HEK293 (cell line): ENCODE data around the gene TRIM13.

Experiments used
- GFI1B ChIP-seq: fragments of 450-650 bp; formaldehyde crosslinking; IDR thresholded peaks from 2 replicates; pipeline ENCODE4 v1.5.1; 2016; ENCODE audit warnings: missing biosample characterization, missing genetic modification characterization
- GLI4 ChIP-seq: fragments of 450-650 bp; formaldehyde crosslinking; IDR thresholded peaks from 2 replicates; pipeline ENCODE4 v1.5.1; 2016; ENCODE audit warnings: missing biosample characterization, missing genetic modification characterization
- KLF17 ChIP-seq: fragments of 450-650 bp; formaldehyde crosslinking; IDR thresholded peaks from 2 replicates; pipeline ENCODE4 v1.5.1; 2016; ENCODE audit warnings: missing biosample characterization, missing genetic modification characterization
- OSR2 ChIP-seq: fragments of 450-650 bp; formaldehyde crosslinking; IDR thresholded peaks from 2 replicates; pipeline ENCODE4 v1.5.1; 2016; ENCODE audit warnings: missing biosample characterization, missing genetic modification characterization
- PATZ1 ChIP-seq: fragments of 450-650 bp; formaldehyde crosslinking; IDR thresholded peaks from 2 replicates; pipeline ENCODE4 v1.5.1; 2016; ENCODE audit warnings: missing biosample characterization, missing genetic modification characterization
- REPIN1 ChIP-seq: fragments of 450-650 bp; formaldehyde crosslinking; IDR thresholded peaks from 2 replicates; pipeline ENCODE4 v1.5.1; 2017; ENCODE audit warnings: missing biosample characterization, missing genetic modification characterization, low read depth
- SCRT1 ChIP-seq: fragments of 450-650 bp; formaldehyde crosslinking; IDR thresholded peaks from 2 replicates; pipeline ENCODE4 v1.5.1; 2016; ENCODE audit warnings: missing biosample characterization, missing genetic modification characterization, borderline replicate concordance
- TRIM28 ChIP-seq: IDR thresholded peaks from 2 replicates; pipeline ENCODE4 v1.6.1; 2011; ENCODE audit warnings: low read length, control low read depth, borderline replicate concordance
- WT1 ChIP-seq: fragments of 450-650 bp; formaldehyde crosslinking; IDR thresholded peaks from 2 replicates; pipeline ENCODE4 v1.5.1; 2016; ENCODE audit warnings: missing biosample characterization, missing genetic modification characterization
- YY2 ChIP-seq: fragments of 450-650 bp; formaldehyde crosslinking; IDR thresholded peaks from 2 replicates; pipeline ENCODE4 v1.5.1; 2016; ENCODE audit warnings: missing biosample characterization, missing genetic modification characterization
- ZBTB10 ChIP-seq: fragments of 450-650 bp; formaldehyde crosslinking; IDR thresholded peaks from 2 replicates; pipeline ENCODE4 v1.5.1; 2016; ENCODE audit warnings: missing biosample characterization, missing genetic modification characterization
- ZBTB20 ChIP-seq: fragments of 450-650 bp; formaldehyde crosslinking; IDR thresholded peaks from 2 replicates; pipeline ENCODE4 v1.5.1; 2016; ENCODE audit warnings: missing biosample characterization, missing genetic modification characterization
- ZBTB7A ChIP-seq: fragments of 450-650 bp; formaldehyde crosslinking; IDR thresholded peaks from 2 replicates; pipeline ENCODE4 v1.5.1; 2016; ENCODE audit warnings: low read depth, missing biosample characterization, missing genetic modification characterization
- ZNF10 ChIP-seq: fragments of 450-650 bp; formaldehyde crosslinking; IDR thresholded peaks from 2 replicates; pipeline ENCODE4 v1.5.1; 2017; ENCODE audit warnings: missing biosample characterization, missing genetic modification characterization
- ZNF2 ChIP-seq: fragments of 450-650 bp; formaldehyde crosslinking; IDR thresholded peaks from 2 replicates; pipeline ENCODE4 v1.5.1; 2016; ENCODE audit warnings: missing biosample characterization, missing genetic modification characterization
- ZNF292 ChIP-seq: fragments of 450-650 bp; formaldehyde crosslinking; IDR thresholded peaks from 2 replicates; pipeline ENCODE4 v1.5.1; 2016; ENCODE audit warnings: low read depth, missing biosample characterization, missing genetic modification characterization, borderline replicate concordance
- ZNF335 ChIP-seq: fragments of 450-650 bp; formaldehyde crosslinking; conservative IDR thresholded peaks from 2 replicates; pipeline ENCODE4 v1.5.1; 2016; ENCODE audit warnings: missing biosample characterization, missing genetic modification characterization
- ZNF341 ChIP-seq: fragments of 450-650 bp; formaldehyde crosslinking; IDR thresholded peaks from 2 replicates; pipeline ENCODE4; 2016; ENCODE audit warnings: low read depth, missing biosample characterization, missing genetic modification characterization
- ZNF423 ChIP-seq: fragments of 450-650 bp; formaldehyde crosslinking; IDR thresholded peaks from 2 replicates; pipeline ENCODE4 v1.5.1; 2016; ENCODE audit warnings: missing biosample characterization, missing genetic modification characterization
- ZNF555 ChIP-seq: fragments of 450-650 bp; formaldehyde crosslinking; conservative IDR thresholded peaks from 2 replicates; pipeline ENCODE4 v1.5.1; 2017; ENCODE audit warnings: missing biosample characterization, mild to moderate bottlenecking, missing genetic modification characterization, inconsistent platforms
- ZNF560 ChIP-seq: fragments of 450-650 bp; formaldehyde crosslinking; IDR thresholded peaks from 2 replicates; pipeline ENCODE4 v1.5.1; 2017; ENCODE audit warnings: missing biosample characterization, missing genetic modification characterization, borderline replicate concordance
- ZNF600 ChIP-seq: fragments of 450-650 bp; formaldehyde crosslinking; IDR thresholded peaks from 2 replicates; pipeline ENCODE4 v1.5.1; 2016; ENCODE audit warnings: missing biosample characterization, missing genetic modification characterization
- ZNF660 ChIP-seq: fragments of 450-650 bp; IDR thresholded peaks from 2 replicates; pipeline ENCODE4 v1.5.1; 2018; ENCODE audit warnings: missing biosample characterization, mild to moderate bottlenecking, missing genetic modification characterization
- ZSCAN16 ChIP-seq: fragments of 450-650 bp; formaldehyde crosslinking; IDR thresholded peaks from 2 replicates; pipeline ENCODE4 v1.5.1; 2016; ENCODE audit warnings: missing biosample characterization, missing genetic modification characterization
- TF ChIP-seq, protein P1 (sequence below): fragments of 450-650 bp; formaldehyde crosslinking; IDR thresholded peaks from 2 replicates; pipeline ENCODE4 v1.5.1; 2016; ENCODE audit warnings: missing biosample characterization, missing genetic modification characterization
- TF ChIP-seq, protein P2 (sequence below): fragments of 450-650 bp; formaldehyde crosslinking; IDR thresholded peaks from 2 replicates; pipeline ENCODE4 v1.5.1; 2016; ENCODE audit warnings: missing biosample characterization, missing genetic modification characterization
- TF ChIP-seq, protein P3 (sequence below): fragments of 450-650 bp; formaldehyde crosslinking; IDR thresholded peaks from 2 replicates; pipeline ENCODE4 v1.5.1; 2016; ENCODE audit warnings: missing biosample characterization, missing genetic modification characterization

TRIM13 gene

GRCh38 chr13:49996951-49997895, at the start of gene TRIM13 (continued):
- TF ChIP-seq PATZ1 (tag by site-specific recombination) (peak; percentile 81), YY2 (tag by site-specific recombination) (no peak), WT1 (tag by site-specific recombination) (peak; percentile 28), ZNF660 (no peak; the same call in none of the 2 replicates), SCRT1 (tag by site-specific recombination) (no peak), ZSCAN16 (tag by site-specific recombination) (no peak), ZBTB10 (peak; percentile 43; the same call in 1 of the 2 replicates), ZNF555 (no peak), ZNF341 (peak; percentile 76), ZNF292 (tag by site-specific recombination) (no peak), ZBTB20 (tag by site-specific recombination) (0 out of 2 replicates have a peak, but pooled peaks have one; percentile 39), ZNF423 (tag by site-specific recombination) (no peak), GFI1B (no peak), ZNF10 (tag by site-specific recombination) (0 out of 2 replicates have a peak, but pooled peaks have one; percentile 28), ZNF2 (tag by site-specific recombination) (0 out of 2 replicates have a peak, but pooled peaks have one; percentile 29), REPIN1 (tag by site-specific recombination) (no peak), ZBTB7A (tag by site-specific recombination) (0 out of 2 replicates have a peak, but pooled peaks have one; percentile 78), TRIM28 (no peak), ZNF560 (tag by site-specific recombination) (no peak), ZNF600 (tag by site-specific recombination) (peak; percentile 93), GLI4 (tag by site-specific recombination) (0 out of 2 replicates have a peak, but pooled peaks have one; percentile 42), ZNF335 (tag by site-specific recombination) (peak; percentile 93), KLF17 (tag by site-specific recombination) (peak; percentile 55; the same call in 1 of the 2 replicates), OSR2 (tag by site-specific recombination) (no peak)
- TF ChIP-seq, protein P1, sequence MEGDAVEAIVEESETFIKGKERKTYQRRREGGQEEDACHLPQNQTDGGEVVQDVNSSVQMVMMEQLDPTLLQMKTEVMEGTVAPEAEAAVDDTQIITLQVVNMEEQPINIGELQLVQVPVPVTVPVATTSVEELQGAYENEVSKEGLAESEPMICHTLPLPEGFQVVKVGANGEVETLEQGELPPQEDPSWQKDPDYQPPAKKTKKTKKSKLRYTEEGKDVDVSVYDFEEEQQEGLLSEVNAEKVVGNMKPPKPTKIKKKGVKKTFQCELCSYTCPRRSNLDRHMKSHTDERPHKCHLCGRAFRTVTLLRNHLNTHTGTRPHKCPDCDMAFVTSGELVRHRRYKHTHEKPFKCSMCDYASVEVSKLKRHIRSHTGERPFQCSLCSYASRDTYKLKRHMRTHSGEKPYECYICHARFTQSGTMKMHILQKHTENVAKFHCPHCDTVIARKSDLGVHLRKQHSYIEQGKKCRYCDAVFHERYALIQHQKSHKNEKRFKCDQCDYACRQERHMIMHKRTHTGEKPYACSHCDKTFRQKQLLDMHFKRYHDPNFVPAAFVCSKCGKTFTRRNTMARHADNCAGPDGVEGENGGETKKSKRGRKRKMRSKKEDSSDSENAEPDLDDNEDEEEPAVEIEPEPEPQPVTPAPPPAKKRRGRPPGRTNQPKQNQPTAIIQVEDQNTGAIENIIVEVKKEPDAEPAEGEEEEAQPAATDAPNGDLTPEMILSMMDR (tag by site-specific recombination) = no peak; the same call in 1 of the 2 replicates
- TF ChIP-seq, protein P2, sequence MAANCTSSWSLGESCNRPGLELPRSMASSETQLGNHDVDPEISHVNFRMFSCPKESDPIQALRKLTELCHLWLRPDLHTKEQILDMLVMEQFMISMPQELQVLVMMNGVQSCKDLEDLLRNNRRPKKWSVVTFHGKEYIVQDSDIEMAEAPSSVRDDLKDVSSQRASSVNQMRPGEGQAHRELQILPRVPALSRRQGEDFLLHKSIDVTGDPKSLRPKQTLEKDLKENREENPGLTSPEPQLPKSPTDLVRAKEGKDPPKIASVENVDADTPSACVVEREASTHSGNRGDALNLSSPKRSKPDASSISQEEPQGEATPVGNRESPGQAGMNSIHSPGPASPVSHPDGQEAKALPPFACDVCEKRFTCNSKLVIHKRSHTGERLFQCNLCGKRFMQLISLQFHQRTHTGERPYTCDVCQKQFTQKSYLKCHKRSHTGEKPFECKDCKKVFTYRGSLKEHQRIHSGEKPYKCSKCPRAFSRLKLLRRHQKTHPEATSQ (tag by site-specific recombination) = peak; percentile 74; the same call in 1 of the 2 replicates
- TF ChIP-seq, protein P3, sequence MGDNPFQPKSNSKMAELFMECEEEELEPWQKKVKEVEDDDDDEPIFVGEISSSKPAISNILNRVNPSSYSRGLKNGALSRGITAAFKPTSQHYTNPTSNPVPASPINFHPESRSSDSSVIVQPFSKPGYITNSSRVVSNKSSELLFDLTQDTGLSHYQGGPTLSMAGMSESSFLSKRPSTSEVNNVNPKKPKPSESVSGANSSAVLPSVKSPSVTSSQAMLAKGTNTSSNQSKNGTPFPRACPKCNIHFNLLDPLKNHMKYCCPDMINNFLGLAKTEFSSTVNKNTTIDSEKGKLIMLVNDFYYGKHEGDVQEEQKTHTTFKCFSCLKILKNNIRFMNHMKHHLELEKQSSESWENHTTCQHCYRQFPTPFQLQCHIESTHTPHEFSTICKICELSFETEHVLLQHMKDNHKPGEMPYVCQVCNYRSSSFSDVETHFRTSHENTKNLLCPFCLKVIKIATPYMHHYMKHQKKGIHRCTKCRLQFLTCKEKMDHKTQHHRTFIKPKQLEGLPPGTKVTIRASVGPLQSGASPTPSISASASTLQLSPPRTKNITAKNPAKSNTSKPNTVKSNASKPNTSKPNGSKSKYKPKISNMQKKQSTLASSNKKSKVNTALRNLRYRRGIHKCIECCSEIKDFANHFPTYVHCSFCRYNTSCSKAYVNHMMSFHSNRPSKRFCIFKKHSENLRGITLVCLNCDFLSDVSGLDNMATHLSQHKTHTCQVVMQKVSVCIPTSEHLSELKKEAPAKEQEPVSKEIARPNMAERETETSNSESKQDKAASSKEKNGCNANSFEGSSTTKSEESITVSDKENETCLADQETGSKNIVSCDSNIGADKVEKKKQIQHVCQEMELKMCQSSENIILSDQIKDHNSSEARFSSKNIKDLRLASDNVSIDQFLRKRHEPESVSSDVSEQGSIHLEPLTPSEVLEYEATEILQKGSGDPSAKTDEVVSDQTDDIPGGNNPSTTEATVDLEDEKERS = no peak
